Endothelial cell of umbilical vein (primary cell): ENCODE results near the gene CNOT6L.

Source experiments
- CTCF ChIP-seq, 2 donors: IDR thresholded peaks; 1 replicate in 1 of 2; 2 replicates in 1 of 2; pipeline ENCODE4 v1.5.1; 2011; ENCODE audit warnings: low read length in 2 of 2, mild to moderate bottlenecking in 2 of 2, moderate library complexity in 2 of 2, control low read depth in 1 of 2, inconsistent platforms in 1 of 2, low read depth in 1 of 2; ENCODE audit not compliant: insufficient read depth in 1 of 2; ENCODE audit errors: extremely low read depth in 1 of 2
- EZH2 ChIP-seq: IDR thresholded peaks from 2 replicates; pipeline ENCODE4 v1.6.1; 2012; ENCODE audit warnings: borderline replicate concordance, low read depth, mild to moderate bottlenecking, moderate library complexity, low read length, inconsistent platforms; ENCODE audit not compliant: severe bottlenecking
- FOS ChIP-seq: IDR thresholded peaks from 2 replicates; pipeline ENCODE4 v1.6.1; 2011; ENCODE audit warnings: mild to moderate bottlenecking, low read length, moderate library complexity, borderline replicate concordance; ENCODE audit not compliant: insufficient read depth
- GATA2 ChIP-seq: IDR thresholded peaks from 2 replicates; pipeline ENCODE4 v1.7.0; 2011; ENCODE audit warnings: low read depth, mild to moderate bottlenecking, moderate library complexity, mixed read lengths, low read length; ENCODE audit not compliant: insufficient read length, insufficient read depth
- JUN ChIP-seq: IDR thresholded peaks from 2 replicates; pipeline ENCODE4 v1.6.1; 2011; ENCODE audit warnings: borderline replicate concordance, low read depth; ENCODE audit not compliant: insufficient read length, insufficient read depth
- MAX ChIP-seq: IDR thresholded peaks from 2 replicates; pipeline ENCODE4 v1.6.1; 2011; ENCODE audit not compliant: insufficient read depth, insufficient read length
- MYC ChIP-seq: IDR thresholded peaks from one replicate; pipeline ENCODE4 v1.6.1; 2011; ENCODE audit warnings: mild to moderate bottlenecking, low read depth, low read length
- POLR2A ChIP-seq: IDR thresholded peaks from 2 replicates; pipeline ENCODE4 v1.6.1; 2012; ENCODE audit warnings: low read depth, mild to moderate bottlenecking, control low read depth, low read length
- POLR2AphosphoS5 ChIP-seq: IDR thresholded peaks from 2 replicates; pipeline ENCODE4 v1.6.1; 2012; ENCODE audit warnings: low read depth, mild to moderate bottlenecking, control low read depth, low read length, moderate library complexity; ENCODE audit not compliant: insufficient read depth

- TF ChIP-seq EZH2 (no peak), FOS (no peak), CTCF (IDR thresholded peaks at IDR 0.05; ENCODE audit: extremely low read depth in 1 of 2, insufficient read depth in 1 of 2, low read depth in 1 of 2, low read length in 2 of 2) (no peak), POLR2AphosphoS5 (no peak), POLR2A (no peak), MAX (no peak), JUN (no peak), MYC (no peak), GATA2 (no peak)
These were observed 108.5 kb downstream of the CNOT6L start for GRCh38 chr4:77710684-77711083.
